ENCODE results near the gene NOP10. TPM values are rescaled to one million over a fixed set of nuclear protein-coding genes. Genes with fewer than 3 reads are reported as not detected.

The NOP10 gene
- total and polyA plus RNA-seq, 2 of the 8 experiments (the other 6 are each of a cell fraction or from before 2014, with no cell fraction given) = 285 to 981 TPM

- Histone ChIP-seq H3K14ac (ENCODE audit: insufficient read length) (no peak overlapping the region), H3K23ac (ENCODE audit: insufficient read length) (no peak overlapping the region), H2BK120ac (replicated peaks; ENCODE audit: low read depth, low read length) (peak overlapping the region; percentile 69), H3K27ac (ENCODE audit: low read depth, low read length) (no peak overlapping the region), H2AFZ (ENCODE audit: low read length) (peak overlapping the region; percentile 35; the same call in 1 of the 2 replicates), H3K79me2 (ENCODE audit: control insufficient read depth in 1 of 2, insufficient read depth in 2 of 2, low read length in 2 of 2) (peaks cover 4 to 21% of the 10 kb centered on the region in 2 experiments; a peak in 3 of 4 replicates), H3K36me3 (ENCODE audit: control insufficient read depth in 2 of 4, insufficient read depth in 4 of 4, low read length in 3 of 4) (peaks cover 0 to 13% (median 4%) of the 10 kb centered on the region in 4 experiments; a peak in 4 of 8 replicates), H3K4me1 (replicated peaks in 1 of 4; ENCODE audit: control insufficient read depth in 3 of 4, insufficient read depth in 4 of 4, low read length in 3 of 4) (peaks cover 5 to 12% (median 7%) of the 10 kb centered on the region in 4 experiments), H4K5ac (ENCODE audit: insufficient read length, low read depth, low read length) (peak overlapping the region; percentile 61), H3K4me2 (ENCODE audit: insufficient read depth in 1 of 2, low read depth in 2 of 2, low read length in 2 of 2) (peak overlapping the region; percentile 26 to 93), H2BK20ac (ENCODE audit: low read length) (no peak overlapping the region), H3K4me3 (ENCODE audit: extremely low read depth in 1 of 4, insufficient read depth in 2 of 4, low read depth in 3 of 4, low read length in 4 of 4) (peak overlapping the region; percentile 71 to 96 (median 84)), H4K91ac (replicated peaks; ENCODE audit: insufficient read length, low read length) (peak overlapping the region; percentile 58), H4K20me1 (replicated peaks in 1 of 2; ENCODE audit: control insufficient read depth in 1 of 2, insufficient read depth in 2 of 2, low read length in 2 of 2) (peaks cover 7 to 8% of the 10 kb centered on the region in 2 experiments), H3K9ac (replicated peaks in 1 of 4; ENCODE audit: extremely low read depth in 1 of 4, low read depth in 3 of 4, low read length in 3 of 4) (peak overlapping the region in 3 of 4 experiments; percentile 51 to 62 (median 56); a peak in 5 of 7 replicates), H3K18ac (ENCODE audit: extremely low read depth, low read length) (peak overlapping the region; percentile 93), H3K79me1 (ENCODE audit: low read depth, low read length) (peaks cover 14% of the 10 kb centered on the region), H2BK5ac (ENCODE audit: low read depth, low read length) (peak overlapping the region; percentile 93; the same call in 1 of the 2 replicates), H4K8ac (ENCODE audit: extremely low read depth, insufficient read depth, low read length) (peak overlapping the region; percentile 59; the same call in 1 of the 2 replicates), H2BK15ac (ENCODE audit: low read length) (peak overlapping the region; percentile 46; the same call in 1 of the 2 replicates), H3K23me2 (ENCODE audit: low read depth, low read length) (peaks cover 4% of the 10 kb centered on the region; the same call in 1 of the 2 replicates), H2AK5ac (ENCODE audit: low read depth, low read length) (no peak overlapping the region), H3K4ac (replicated peaks; ENCODE audit: insufficient read length, low read depth, low read length) (no peak overlapping the region), H2BK12ac (ENCODE audit: low read depth, low read length) (peak overlapping the region; percentile 39; the same call in 1 of the 2 replicates), H3K27me3 (replicated peaks in 1 of 4; ENCODE audit: control insufficient read depth in 3 of 4, extremely low read depth in 1 of 4, insufficient read depth in 3 of 4, low read length in 3 of 4) (no peaks in the 10 kb centered on the region), H3K9me3 (ENCODE audit: insufficient read depth in 2 of 2, low read depth in 1 of 2, low read length in 1 of 2) (no peaks in the 10 kb centered on the region), H3K56ac (replicated peaks; ENCODE audit: insufficient read length, low read depth, low read length) (peak overlapping the region; percentile 48)
- WGBS, 2 experiments (ENCODE audit: extremely low coverage in 1 of 2, insufficient coverage in 1 of 2, insufficient read length in 1 of 2, insufficient replicate concordance in 2 of 2, low coverage in 1 of 2, low lambda C conversion rate in 2 of 2, missing lambda C conversion rate in 1 of 2) = 1% methylated on average over 25 of the region's 37 CpGs; no CpG with 5 or more reads in 1 of the 2 experiments
- POLR2A ChIA-PET (ENCODE audit: partially characterized antibody) = interaction anchor here (1.0 to 4.2 kb wide), 10 partner anchors 9 to 265 kb away, joined by 3 to 35 read pairs (median 8); partner anchors contain the start of genes EMC4, EMC7, KATNBL1 and NOP10
- DNase-seq (ENCODE audit: low read depth in 1 of 2, low spot score in 2 of 2) = peak; percentile 78 to 82
- no peak for FAIRE-seq
- CTCF ChIA-PET (ENCODE audit: partially characterized antibody) = interaction anchor here (0.6 to 2.8 kb wide), 11 partner anchors 9 to 272 kb away, joined by 3 to 29 read pairs (median 4); partner anchors contain the start of genes GOLGA8B, NOP10, NUTM1 and SLC12A6
- TF ChIP-seq FOSL1 (IDR thresholded peaks at IDR 0.05; ENCODE audit: insufficient read depth, low read depth, low read length) = no peak
- TF ChIP-seq CTBP2 (IDR thresholded peaks at IDR 0.05; ENCODE audit: borderline replicate concordance, insufficient read depth, insufficient read length, low read length) = peak; percentile 85
- no peak for TF ChIP-seq POU5F1 (IDR thresholded peaks at IDR 0.05; ENCODE audit: low read depth, low read length)
- TF ChIP-seq CREB1 (IDR thresholded peaks at IDR 0.05) = peak; percentile 37; the same call in 1 of the 2 replicates
- TF ChIP-seq RAD21 (IDR thresholded peaks at IDR 0.05 in 1 of 2, conservative IDR thresholded peaks at IDR 0.05 in 1 of 2; ENCODE audit: low read depth in 2 of 2, low read length in 2 of 2) = peak in 1 of 2 experiments; percentile 16; a peak in 1 of 4 replicates
- TF ChIP-seq SIRT6 (IDR thresholded peaks at IDR 0.05; ENCODE audit: low read length) = no peak
- TF ChIP-seq GTF2F1 (IDR thresholded peaks at IDR 0.05; ENCODE audit: borderline replicate concordance, low read depth, low read length) = no peak
- peak; percentile 42 for TF ChIP-seq ASH2L (IDR thresholded peaks at IDR 0.05; ENCODE audit: low read length)
- TF ChIP-seq CHD1 (IDR thresholded peaks at IDR 0.05; ENCODE audit: low read depth, low read length) = no peak
- TF ChIP-seq EGR1 (IDR thresholded peaks at IDR 0.05; ENCODE audit: borderline replicate concordance, low read depth, low read length) = peak; percentile 78
Observed at GRCh38 chr15:34366271-34367065, 23.5 kb upstream of the NOP10 start.

Data from H1 (cell line).